HG02759 (cell line): ENCODE data around the gene TESMIN.

Experiments used
- ATAC-seq: cut with Tn5 transposase; IDR thresholded peaks from one replicate; pipeline ENCODE4 v1.9.1; 2021; ENCODE audit warnings: mild to moderate bottlenecking, moderate library complexity; ENCODE audit not compliant: unreplicated experiment

TESMIN gene

DNA sequence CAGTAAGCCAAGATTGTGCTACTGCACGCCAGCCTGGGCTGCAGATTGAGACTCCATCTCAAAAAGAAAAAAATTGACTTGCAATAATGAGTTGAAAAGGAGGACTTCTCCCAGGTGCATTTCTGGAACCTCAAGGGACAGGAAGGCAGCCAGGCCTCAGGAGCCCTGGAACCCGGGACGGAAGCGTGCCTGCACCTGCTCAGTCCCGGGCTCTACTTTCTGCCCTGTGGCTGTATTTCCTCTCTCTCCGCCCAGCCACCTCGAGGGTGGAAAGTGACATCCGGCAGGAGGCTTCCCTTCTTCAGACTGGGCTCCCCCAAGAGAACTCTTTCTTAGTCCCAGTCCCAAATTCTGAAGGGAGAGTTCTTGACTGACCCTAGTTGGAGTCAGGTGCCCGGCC lies 87.2 kb downstream of the TESMIN start:
- no peak for ATAC-seq

DNA sequence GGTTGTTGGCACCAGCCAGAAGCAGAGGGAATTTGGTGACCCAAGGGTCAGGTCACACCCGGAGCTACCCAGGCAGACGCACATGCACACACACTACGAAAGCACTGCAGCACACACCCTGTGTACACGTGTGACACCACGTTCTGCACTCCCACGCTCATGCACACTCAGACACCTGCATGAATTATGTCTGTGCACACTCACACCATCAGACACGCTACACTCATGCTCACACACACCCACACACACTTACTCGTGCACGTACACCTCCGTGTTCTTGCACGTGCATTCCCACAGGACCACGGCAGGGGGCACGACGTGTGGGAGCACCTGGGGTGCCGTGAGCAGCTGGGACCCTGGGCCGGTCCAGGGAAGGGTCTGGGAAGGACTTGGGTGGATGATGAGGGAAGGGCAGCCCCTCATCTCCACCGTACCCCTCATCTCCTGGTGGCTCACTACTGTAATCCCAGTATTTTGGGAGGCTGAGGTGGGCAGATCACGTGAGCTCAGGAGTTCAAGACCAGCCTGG lies 87.8 kb downstream of the TESMIN start:
- ATAC-seq, result no peak

DNA sequence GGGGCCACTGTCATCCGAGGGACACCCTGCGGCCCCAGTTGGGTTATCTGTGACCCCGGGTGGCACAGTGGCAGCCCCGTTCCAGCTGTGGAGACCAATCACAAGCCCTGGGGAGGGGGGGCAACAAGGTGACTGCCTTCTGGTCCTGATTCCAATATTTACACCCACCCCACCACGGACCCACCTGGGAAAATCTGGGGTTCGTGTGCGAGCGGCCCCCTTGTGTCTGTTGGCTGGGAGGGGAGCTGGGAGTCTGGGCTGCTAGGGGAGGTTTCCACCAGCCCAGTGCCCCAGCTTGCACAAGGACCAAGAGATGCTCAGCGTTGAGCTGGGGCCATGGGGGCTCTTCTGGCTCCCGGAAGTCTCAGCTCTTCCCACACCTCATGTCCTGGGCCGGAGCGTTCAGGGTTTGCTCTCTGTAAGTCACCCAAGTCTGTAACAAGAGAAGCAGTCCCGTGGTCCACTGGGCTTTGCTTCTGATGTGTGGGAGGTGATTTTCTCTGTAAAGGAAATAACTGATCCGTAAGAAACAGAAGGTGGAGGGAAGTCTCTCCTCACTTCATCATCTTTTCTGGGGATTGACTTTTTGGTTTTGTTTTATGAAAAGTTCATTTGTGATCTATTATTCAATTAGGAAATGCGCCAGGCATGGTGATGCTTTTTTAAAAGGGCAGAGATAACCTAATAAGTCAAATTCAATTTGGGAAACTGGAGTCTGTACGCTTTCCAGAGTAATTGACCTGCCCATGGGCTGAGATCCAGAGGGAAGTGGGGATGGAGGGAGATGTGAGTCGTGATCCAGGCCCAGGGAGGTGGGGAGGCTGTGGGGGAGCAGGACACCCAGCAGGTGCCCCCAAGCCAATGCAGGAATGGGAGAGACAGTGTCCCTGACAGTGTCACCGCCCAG lies 89.4 kb downstream of the TESMIN start:
- ATAC-seq, result no peak

DNA sequence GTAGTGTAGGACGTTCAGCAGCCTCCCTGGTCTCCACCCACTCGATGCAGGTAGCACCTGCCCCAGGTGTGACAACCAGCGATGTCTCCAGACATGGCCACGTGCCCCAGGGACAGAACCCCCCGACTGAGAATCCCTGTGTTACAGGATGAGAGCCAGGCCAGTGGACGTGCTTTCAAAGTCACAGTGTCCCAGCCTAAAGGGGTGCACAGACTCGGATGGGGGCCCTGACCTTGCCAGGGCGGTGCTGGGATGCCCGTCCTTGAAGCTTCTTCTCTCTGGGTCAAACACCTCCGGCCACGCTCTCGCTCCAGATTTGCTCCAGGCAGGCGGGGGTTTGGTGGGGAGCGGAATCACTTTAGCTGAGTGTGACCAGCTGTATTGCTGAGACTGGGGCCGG lies 90.3 kb downstream of the TESMIN start:
- ATAC-seq, result no peak

DNA sequence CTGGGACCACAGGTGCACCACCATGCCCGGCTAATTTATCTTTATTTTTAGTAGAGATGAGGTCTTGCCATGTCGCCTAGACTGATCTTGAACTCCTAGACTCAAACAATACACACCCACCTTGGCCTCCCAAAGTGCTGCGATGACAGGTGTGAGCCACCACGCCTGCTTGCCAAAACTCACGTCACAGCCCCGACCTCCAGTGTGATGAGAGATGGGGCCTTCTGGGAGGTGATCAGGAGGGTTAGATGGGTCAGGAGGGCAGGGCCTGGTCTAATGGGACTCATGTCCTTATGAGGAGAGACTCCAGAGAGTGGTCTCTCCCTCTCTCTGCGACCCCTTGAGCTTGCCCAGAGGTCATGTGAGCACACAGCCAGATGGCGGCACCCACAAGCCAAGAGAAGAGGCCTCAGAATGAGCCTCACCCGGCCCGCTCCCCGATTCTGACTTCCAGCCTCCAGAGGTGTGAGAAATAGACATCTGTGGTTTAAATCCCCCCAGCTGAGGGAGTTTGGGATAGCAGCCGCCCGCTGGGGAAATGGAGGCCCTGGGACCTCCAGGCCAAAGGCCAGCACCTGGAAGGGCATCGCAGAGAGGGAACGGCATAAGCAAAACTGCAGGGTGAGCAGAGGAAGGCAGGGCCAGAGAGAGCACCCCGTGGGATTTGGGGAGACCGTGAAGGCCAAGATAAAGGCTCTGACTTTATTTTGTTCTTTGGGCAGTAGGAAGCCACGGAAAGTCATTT lies 91.1 kb downstream of the TESMIN start:
- ATAC-seq, result no peak

DNA sequence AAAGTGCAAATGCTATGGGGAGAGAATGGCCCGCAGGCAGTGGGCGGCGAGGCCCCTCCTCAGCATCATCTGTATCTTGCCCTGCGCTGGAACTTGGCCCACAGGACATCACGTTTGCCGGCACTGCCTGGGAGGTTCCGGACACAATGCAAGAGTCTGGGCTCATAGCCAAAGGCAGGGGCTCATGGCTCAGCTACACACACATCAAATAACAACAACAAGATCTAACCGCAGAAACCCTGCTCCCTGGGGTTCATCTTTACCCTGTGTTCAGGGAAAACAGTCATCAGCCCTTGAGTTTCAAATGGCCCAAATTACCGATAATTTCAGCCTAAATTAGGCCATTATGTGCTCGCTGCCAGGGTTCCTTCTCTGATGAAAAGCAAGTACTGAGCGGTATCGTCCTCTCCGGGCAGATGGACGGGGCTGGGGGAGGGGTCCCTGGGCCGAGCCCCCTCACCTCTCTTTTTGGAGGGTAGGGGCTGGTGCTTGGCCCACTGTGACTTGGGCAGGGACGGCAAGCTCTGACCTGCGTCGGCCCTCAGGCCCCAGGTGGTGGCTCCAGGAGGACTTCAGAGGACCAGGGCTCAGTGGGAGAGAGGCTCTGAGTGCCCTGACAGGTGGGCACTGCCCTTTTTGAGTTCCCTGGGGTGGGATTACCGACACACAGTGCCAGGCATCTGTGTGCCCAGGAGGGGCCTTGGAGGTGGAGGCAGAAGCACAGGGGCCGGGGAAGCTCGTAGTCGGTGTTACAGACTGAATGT lies 92.0 kb downstream of the TESMIN start:
- no peak for ATAC-seq

DNA sequence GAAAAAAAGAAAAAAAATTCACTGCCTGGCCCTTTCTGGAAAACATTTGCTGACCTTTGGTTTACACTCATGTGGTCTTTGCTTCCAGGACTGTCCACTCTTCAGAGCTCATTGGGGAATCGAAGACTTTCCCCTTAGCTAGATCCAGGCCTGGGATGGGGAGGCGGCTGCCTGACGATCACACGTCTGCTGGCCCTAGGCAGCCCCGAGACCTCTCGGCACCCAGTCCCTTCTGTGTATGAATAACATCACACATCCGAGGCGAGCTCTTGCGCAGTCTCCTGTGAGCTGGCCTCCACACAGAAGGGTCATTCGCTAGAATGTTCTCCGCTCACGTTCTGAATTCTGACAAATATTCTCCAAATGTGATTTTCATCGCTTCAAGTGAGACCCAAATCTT lies 92.7 kb downstream of the TESMIN start:
- ATAC-seq, result no peak

DNA sequence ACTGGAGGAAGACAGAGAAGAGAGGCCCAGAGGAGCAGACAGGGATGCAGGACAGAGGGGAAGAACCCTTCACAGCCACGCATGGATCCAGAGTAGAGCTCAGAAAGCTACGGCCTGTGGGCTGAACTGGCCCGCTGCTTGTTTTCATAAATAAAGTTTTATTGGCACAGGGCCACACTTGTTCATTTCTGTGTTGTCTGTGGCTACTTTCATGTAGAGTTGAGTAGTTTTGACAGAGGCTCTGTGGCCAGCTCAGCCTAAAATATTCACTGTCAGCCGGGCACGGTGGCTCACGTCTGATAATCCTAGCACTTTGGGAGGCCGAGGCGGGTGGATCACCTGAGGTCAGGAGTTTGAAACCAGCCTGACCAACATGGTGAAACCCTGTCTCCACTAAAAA lies 93.2 kb downstream of the TESMIN start:
- ATAC-seq, result no peak
